GM12878 (cell line): ENCODE results near the gene PHF21B. TPM values are rescaled to one million over a fixed set of nuclear protein-coding genes. Genes with fewer than 3 reads are reported as not detected.

ENCODE experiments used
- ATAC-seq: fragments of 200-7000 bp; cut with Tn5 transposase; 3 replicates; pipeline ENCODE4 v1.9.1; 2020; ENCODE audit warnings: mild to moderate bottlenecking, moderate library complexity
- BruUV-seq: library from RNA; stranded (reverse); fragments of 400-500 nt; replicated peaks from 2 replicates; lab custom pipeline; 2021; lab: Mats Ljungman, UMichigan
- CTCF ChIA-PET: fragments of 300-600 bp; sonication (Branson Sonifier 250); formaldehyde crosslinking; extraction: SDS; loops from one replicate; lab custom pipeline; 2021; ENCODE audit warnings: inconsistent platforms; lab: Yijun Ruan, JAX
- POLR2A ChIA-PET: fragments of 350-600 bp; formaldehyde crosslinking; extraction: SDS; loops from one replicate; lab custom pipeline; 2021; ENCODE audit warnings: inconsistent platforms; lab: Charles Lee
- RAD21 ChIA-PET: fragments of 300-600 bp; sonication (Branson Sonifier 250); formaldehyde crosslinking; loops from one replicate; lab custom pipeline; 2023; ENCODE audit warnings: antibody characterized with exemption; ENCODE audit not compliant: unreplicated experiment; lab: Charles Lee
- SMC1A ChIA-PET: fragments of 300-600 bp; sonication (Branson Sonifier 250); formaldehyde crosslinking; loops from one replicate; lab custom pipeline; 2023; ENCODE audit not compliant: unreplicated experiment, uncharacterized antibody; lab: Charles Lee
- DNase-seq: peaks from one replicate; pipeline ENCODE4 v3.0.0-alpha.2; 2011; ENCODE audit warnings: low read depth, low spot score
- FAIRE-seq: peaks from 3 replicates; lab custom pipeline; 2011; peaks lifted over from hg19 to GRCh38; lab: Jason Lieb, UNC
- H2AFZ ChIP-seq: 2 replicates; pipeline ENCODE4 v1.6.0; 2011; ENCODE audit warnings: low read depth, low read length, control low read depth; ENCODE audit not compliant: control insufficient read depth
- H3K27ac ChIP-seq: 2 replicates; pipeline ENCODE4 v1.5.1; 2011; ENCODE audit warnings: control low read depth; ENCODE audit not compliant: control insufficient read depth, insufficient read depth
- H3K27me3 ChIP-seq, 2 experiments: replicated peaks in 1 of 2; 2 replicates each; pipeline versions ENCODE4 v1.6.0 to v1.6.1; 2011; ENCODE audit warnings: low read length in 1 of 2; ENCODE audit not compliant: control insufficient read depth in 2 of 2, insufficient read depth in 2 of 2
- H3K36me3 ChIP-seq, 2 experiments: 2 replicates each; pipeline ENCODE4 v1.5.1; 2011; ENCODE audit warnings: low read length in 1 of 2; ENCODE audit not compliant: control insufficient read depth in 2 of 2, insufficient read depth in 2 of 2
- H3K4me1 ChIP-seq: 2 replicates; pipeline ENCODE4 v1.6.1; 2011; ENCODE audit warnings: mild to moderate bottlenecking, low read length, moderate library complexity, mixed read lengths; ENCODE audit not compliant: control insufficient read depth, insufficient read depth
- H3K4me2 ChIP-seq: 2 replicates; pipeline ENCODE4 v1.6.0; 2011; ENCODE audit warnings: control low read depth; ENCODE audit not compliant: control insufficient read depth, insufficient read depth
- H3K4me3 ChIP-seq: fragments of 200-600 bp; sonication (generic); 2 replicates; pipeline ENCODE4 v1.5.1; 2016
- H3K79me2 ChIP-seq: 2 replicates; pipeline ENCODE4 v1.6.0; 2011; ENCODE audit warnings: low read length; ENCODE audit not compliant: control insufficient read depth, insufficient read depth
- H3K9ac ChIP-seq: 2 replicates; pipeline ENCODE4 v1.8.0; 2011; ENCODE audit warnings: low read length, control low read depth, mixed read lengths; ENCODE audit not compliant: control insufficient read depth, insufficient read depth
- H3K9me3 ChIP-seq: replicated peaks from 3 replicates; pipeline ENCODE4 v1.5.1; 2011; ENCODE audit warnings: mild to moderate bottlenecking, low read length; ENCODE audit not compliant: control insufficient read depth, insufficient read depth
- H4K20me1 ChIP-seq: 2 replicates; pipeline ENCODE4 v1.6.0; 2011; ENCODE audit not compliant: control insufficient read depth, insufficient read depth
- HCFC1 ChIP-seq: fragments of 150-350 bp; IDR thresholded peaks from 2 replicates; pipeline ENCODE4 v1.6.1; 2014; ENCODE audit warnings: low read length
- IKZF2 ChIP-seq, 2 experiments: fragments of 450-650 bp; IDR thresholded peaks; 2 replicates each; pipeline ENCODE4 v1.6.1; 2017; ENCODE audit warnings: mild to moderate bottlenecking in 2 of 2, moderate library complexity in 2 of 2
- NR2C1 ChIP-seq: fragments of 450-650 bp; IDR thresholded peaks from 2 replicates; pipeline ENCODE4 v1.6.1; 2017; ENCODE audit warnings: antibody characterized with exemption, mild to moderate bottlenecking, moderate library complexity
- PBX3 ChIP-seq: IDR thresholded peaks from 2 replicates; pipeline ENCODE4 v1.6.1; 2011; ENCODE audit warnings: mild to moderate bottlenecking, low read depth, low read length, moderate library complexity; ENCODE audit not compliant: insufficient replicate concordance
- POU2F2 ChIP-seq: IDR thresholded peaks from 3 replicates; pipeline ENCODE4 v1.6.1; 2011; ENCODE audit warnings: low read depth, mild to moderate bottlenecking, low read length, borderline replicate concordance
- RCOR1 ChIP-seq: conservative IDR thresholded peaks from 2 replicates; pipeline ENCODE4 v1.6.1; 2012; ENCODE audit warnings: low read depth, low read length, improper control_type of control experiment
- SREBF1 ChIP-seq: IDR thresholded peaks from 2 replicates; pipeline ENCODE4 v1.6.1; 2012; ENCODE audit warnings: mild to moderate bottlenecking, low read length
- TARDBP ChIP-seq: IDR thresholded peaks from 2 replicates; pipeline ENCODE4 v1.6.1; 2016; ENCODE audit warnings: borderline replicate concordance
- USF2 ChIP-seq: IDR thresholded peaks from 2 replicates; pipeline ENCODE4 v1.6.1; 2011; ENCODE audit warnings: low read depth, low read length, improper control_type of control experiment, borderline replicate concordance
- ZBTB11 ChIP-seq: fragments of 450-650 bp; formaldehyde crosslinking; IDR thresholded peaks from 2 replicates; pipeline ENCODE4 v1.5.0; 2022; ENCODE audit warnings: mild to moderate bottlenecking, missing genetic modification characterization
- WGBS: methylation state at CpG from one replicate; pipeline ENCODE4 v1.1.6; 2016; ENCODE audit warnings: low lambda C conversion rate; ENCODE audit not compliant: insufficient replicate concordance, insufficient coverage; ENCODE audit errors: missing lambda C conversion rate; 5-methylcytosine and 5-hydroxymethylcytosine counted together
- in situ Hi-C: fragments of 300-500 bp; cut with MboI; formaldehyde crosslinking; loops from 9 replicates; pipeline ENCODE4 v1.14.3; 2018; ENCODE audit warnings: mixed read lengths
- intact Hi-C: fragments of 100-400 bp; cut with micrococcal nuclease; formaldehyde crosslinking; loops from one replicate; pipeline ENCODE4 v1.14.2; 2022; ENCODE audit not compliant: unreplicated experiment
- polyA plus RNA-seq, 11 experiments: library from polyadenylated mRNA; depleted of rRNA in 4 of 11; unstranded in 6 of 11; stranded (reverse) in 5 of 11; fragments of >200 nt; fragmentation: Nextera tagmentation in 4 of 11; fragmentation: Illumina TruSeq in 1 of 11; extraction: Ambion mirVana in 4 of 11; extraction: Trizol in 1 of 11; gene quantifications; 1 replicate in 1 of 11; 2 replicates in 10 of 11; pipeline versions ENCODE4 v1.2.1 to v1.2.3, GENCODE V29; 2011 to 2016; ENCODE audit warnings: inconsistent platforms in 2 of 11, missing spikeins in 2 of 11, low read depth in 1 of 11
- total RNA-seq, 4 experiments: library from RNA; depleted of rRNA in 3 of 4; stranded (reverse); fragments of >200 nt in 3 of 4; fragmentation: Illumina TruSeq in 1 of 4; extraction: Trizol in 1 of 4; gene quantifications; 2 replicates each; pipeline versions ENCODE4 v1.2.1 to v1.2.3, GENCODE V29; 2013 to 2021

The PHF21B gene
- total and polyA plus RNA-seq, 10 of the 15 experiments (the other 5 are each of a cell fraction or from before 2014, with no cell fraction given), result 0.03 to 0.35 TPM; not detected in 8

- DNase-seq, result no peak
- Histone ChIP-seq H3K27me3 (peaks cover 3 to 7% of the 10 kb centered on the region in 2 experiments; a peak in 3 of 4 replicates), H3K9ac (no peak overlapping the region), H3K79me2 (no peaks in the 10 kb centered on the region), H3K4me2 (no peak overlapping the region), H3K27ac (no peak overlapping the region), H2AFZ (no peak overlapping the region), H4K20me1 (no peaks in the 10 kb centered on the region), H3K9me3 (no peaks in the 10 kb centered on the region; the same call in 2 of the 3 replicates), H3K36me3 (no peaks in the 10 kb centered on the region), H3K4me1 (no peaks in the 10 kb centered on the region), H3K4me3 (no peak overlapping the region)
- ChIA-PET RAD21 (no interaction called here), SMC1A (no interaction called here), CTCF (no interaction called here), POLR2A (no interaction called here)
- in situ Hi-C loops (no loop called here), intact Hi-C loops (no loop called here)
- no peak for ATAC-seq
- TF ChIP-seq PBX3, result no peak
- BruUV-seq, result no TSS peak
- no peak for FAIRE-seq
- 48% methylated on average over 9 of the region's 9 CpGs for WGBS
These were observed 27.4 kb downstream of the PHF21B start for GRCh38 chr22:44982445-44982844.

- Histone ChIP-seq H3K27ac (no peak overlapping the region), H4K20me1 (no peaks in the 10 kb centered on the region), H3K4me2 (no peak overlapping the region), H3K79me2 (no peaks in the 10 kb centered on the region), H3K4me1 (no peaks in the 10 kb centered on the region), H3K36me3 (no peaks in the 10 kb centered on the region), H3K4me3 (no peak overlapping the region), H2AFZ (no peak overlapping the region), H3K9ac (no peak overlapping the region), H3K27me3 (peaks cover 3 to 7% of the 10 kb centered on the region in 2 experiments; a peak in 3 of 4 replicates), H3K9me3 (no peaks in the 10 kb centered on the region; the same call in 2 of the 3 replicates)
- SMC1A ChIA-PET, result no interaction called here
- RAD21 ChIA-PET, result no interaction called here
- intact Hi-C loops (no loop called here), in situ Hi-C loops (no loop called here)
- CTCF ChIA-PET, result no interaction called here
- no peak for FAIRE-seq
- ATAC-seq, result no peak
- POLR2A ChIA-PET, result no interaction called here
- DNase-seq, result no peak
- BruUV-seq, result no TSS peak
- WGBS, result 47% methylated on average over 11 of the region's 11 CpGs
- TF ChIP-seq USF2 (no peak), RCOR1 (no peak), HCFC1 (no peak), POU2F2 (no peak), IKZF2 (IDR thresholded peaks at IDR 0.05) (no peak), SREBF1 (no peak), TARDBP (no peak), NR2C1 (no peak), ZBTB11 (CRISPR knock-in tag) (no peak)
These were observed 27.9 kb downstream of the PHF21B start for GRCh38 chr22:44981857-44982256.
